ENCODE data around the gene PGGT1B. TPM values are rescaled to one million over a fixed set of nuclear protein-coding genes. Genes with fewer than 3 reads are reported as not detected.

PGGT1B gene
- total RNA-seq (10 to 100 TPM; 11.4 to 18.3 (median 12.4) TPM), polyA plus RNA-seq (1 to 10 TPM; 5.4 to 8.0 (median 7.9) TPM)

- TF ChIP-seq CTCF (IDR thresholded peaks at IDR 0.05) (no peak), POLR2A (IDR thresholded peaks at IDR 0.05) (peak; percentile 28 to 38), POLR2AphosphoS5 (IDR thresholded peaks at IDR 0.05) (peak in 3 of 4 donors; percentile 36 to 67 (median 62)), EP300 (IDR thresholded peaks at IDR 0.05) (peak in 1 of 4 donors; percentile 2)
- Histone ChIP-seq H3K9me3 (no peaks in the 10 kb centered on the region), H3K27me3 (no peaks in the 10 kb centered on the region), H3K4me3 (peak within 1 kb of the TSS; percentile 71 to 80 (median 74)), H3K36me3 (peaks cover 0 to under 1% (median 0%) of the 10 kb centered on the region in 4 donors), H3K27ac (peak within 1 kb of the TSS; percentile 77 to 86 (median 84)), H3K4me1 (peaks cover 0 to 21% (median 20%) of the 10 kb centered on the region in 4 donors)
- WGBS, 2 donors = 0 to 1% methylated on average over 50 of the region's 50 CpGs
- intact Hi-C loops (cut with DNase I) = loop anchor here (2.0 to 10.0 kb wide), 2 partner anchors 34 to 88 kb away; partner anchors contain the start of gene CCDC112
- DNase-seq = peak; percentile 85
Measured at GRCh38 chr5:115262321-115263077, at the start of gene PGGT1B. TSS of gene PGGT1B (minus strand) at chr5:115262877. CDS start at chr5:115262851, 26 bp downstream.

- peaks cover 0 to 20% (median 0%) of the 10 kb centered on the region in 3 donors for H3K27me3 ChIP-seq
- no peaks in the 10 kb centered on the region for H3K36me3 ChIP-seq
- no peak for DNase-seq
- H3K4me1 ChIP-seq = no peaks in the 10 kb centered on the region
- intact Hi-C loops (cut with DNase I) = loop anchor here (2.0 kb wide), 2 partner anchors 263 to 277 kb away; no protein-coding TSS in a partner anchor
- 10 to 13% methylated on average over 1 of the region's 1 CpG for WGBS, 2 donors
- H3K4me3 ChIP-seq = no peak overlapping the region
- no peaks in the 10 kb centered on the region for H3K9me3 ChIP-seq
- H3K27ac ChIP-seq = no peak overlapping the region
- TF ChIP-seq POLR2AphosphoS5 (IDR thresholded peaks at IDR 0.05) (no peak), CTCF (IDR thresholded peaks at IDR 0.05) (peak; percentile 23 to 61 (median 56))
Measured at GRCh38 chr5:115309751-115310370, 47.2 kb upstream of the PGGT1B start.

GRCh38 chr5:115308815-115309214 is 46.1 kb upstream of the PGGT1B start:
- Histone ChIP-seq H3K36me3 (no peaks in the 10 kb centered on the region), H3K27ac (no peak overlapping the region), H3K4me3 (no peak overlapping the region), H3K27me3 (peaks cover 0 to 20% (median 0%) of the 10 kb centered on the region in 3 donors), H3K9me3 (no peaks in the 10 kb centered on the region), H3K4me1 (no peaks in the 10 kb centered on the region)
- intact Hi-C loops (cut with DNase I) = loop anchor here (2.0 kb wide), 1 partner anchor 264 kb away; no protein-coding TSS in a partner anchor
- TF ChIP-seq CTCF (IDR thresholded peaks at IDR 0.05) = no peak
- no peak for TF ChIP-seq POLR2AphosphoS5 (IDR thresholded peaks at IDR 0.05)
- no peak for TF ChIP-seq EP300 (IDR thresholded peaks at IDR 0.05)
- TF ChIP-seq POLR2A (IDR thresholded peaks at IDR 0.05) = no peak
- no peak for DNase-seq

- no peaks in the 10 kb centered on the region for H3K36me3 ChIP-seq
- no peaks in the 10 kb centered on the region for H3K9me3 ChIP-seq
- intact Hi-C loops (cut with DNase I) = no loop called here
- DNase-seq = no peak
- no peaks in the 10 kb centered on the region for H3K4me1 ChIP-seq
- 17 to 64% methylated on average over 1 of the region's 1 CpG for WGBS, 2 donors
- TF ChIP-seq CTCF (IDR thresholded peaks at IDR 0.05) (no peak), EP300 (IDR thresholded peaks at IDR 0.05) (no peak), POLR2AphosphoS5 (IDR thresholded peaks at IDR 0.05) (no peak), POLR2A (IDR thresholded peaks at IDR 0.05) (no peak)
- H3K27me3 ChIP-seq = peaks cover 0 to 12% (median 0%) of the 10 kb centered on the region in 3 donors
- H3K27ac ChIP-seq = no peak overlapping the region
- H3K4me3 ChIP-seq = no peak overlapping the region
Measured at GRCh38 chr5:115306011-115306536, 43.4 kb upstream of the PGGT1B start.

Measured in sigmoid colon (tissue), 7 donors.